Heart right ventricle (tissue), 16 donors: Measurements from ENCODE around the gene IFNA6. TPM values are rescaled to one million over a fixed set of nuclear protein-coding genes. Genes with fewer than 3 reads are reported as not detected.
A peak's percentile ranks its signal among the peaks of the same experiment; 100 is the strongest.

Experiments used
- ATAC-seq, 8 donors: fragments of 200-7000 bp; cut with Tn5 transposase; one replicate each; pipeline ENCODE4 v1.9.1; 2020; ENCODE audit warnings: mild to moderate bottlenecking in 8 of 8, moderate library complexity in 8 of 8, moderate number of reproducible peaks in 1 of 8
- DNase-seq, 2 donors: peaks; one replicate each; pipeline ENCODE4 v3.0.0-alpha.2; 2020
- H3K27ac ChIP-seq, 10 donors: fragments of 200-600 bp; sonication (generic) in 2 of 10; one replicate each; pipeline versions ENCODE4 v1.5.0 to v1.8.0; 2020 to 2022; ENCODE audit warnings: mild to moderate bottlenecking in 3 of 10
- H3K27me3 ChIP-seq, 7 donors: fragments of 200-600 bp; one replicate each; pipeline ENCODE4 v1.8.0; 2021 to 2022; ENCODE audit warnings: mild to moderate bottlenecking in 2 of 7
- H3K36me3 ChIP-seq, 9 donors: fragments of 200-600 bp; sonication (generic) in 1 of 9; one replicate each; pipeline versions ENCODE4 v1.5.0 to v1.8.0; 2020 to 2022; ENCODE audit warnings: mild to moderate bottlenecking in 2 of 9
- H3K4me1 ChIP-seq, 9 donors: fragments of 200-600 bp; sonication (generic) in 1 of 9; one replicate each; pipeline versions ENCODE4 v1.5.0 to v1.8.0; 2020 to 2022; ENCODE audit warnings: mild to moderate bottlenecking in 4 of 9
- H3K4me3 ChIP-seq, 10 donors: fragments of 200-600 bp; sonication (generic) in 2 of 10; one replicate each; pipeline versions ENCODE4 v1.5.0 to v1.8.0; 2020 to 2022; ENCODE audit warnings: mild to moderate bottlenecking in 7 of 10, moderate library complexity in 2 of 10
- H3K9me3 ChIP-seq, 11 donors: fragments of 200-600 bp in 10 of 11; sonication (generic) in 2 of 11; one replicate each; pipeline versions ENCODE4 v1.5.0 to v1.8.0; 2013 to 2022; ENCODE audit warnings: mild to moderate bottlenecking in 2 of 11, control low read depth in 1 of 11, moderate library complexity in 1 of 11
- WGBS, 2 donors: extraction: QIAGEN DNeasy Blood & Tissue Kit; methylation state at CpG; one replicate each; pipeline ENCODE4 v1.1.7; 2013; ENCODE audit warnings: inconsistent platforms in 1 of 2; 5-methylcytosine and 5-hydroxymethylcytosine counted together
- intact Hi-C, 10 donors: fragments of 100-400 bp; cut with DNase I; formaldehyde crosslinking; loops; one replicate each; pipeline versions ENCODE4 v1.11.1 to v1.14.2; 2022
- long read RNA-seq, 3 donors: library from polyadenylated mRNA; unstranded; transcript quantifications; one replicate each; pipeline ENCODE4 v2.0.0, GENCODE V29; 2020 to 2021
- polyA plus RNA-seq, 2 donors: library from polyadenylated mRNA; stranded (reverse); fragments of 200-250 nt; gene quantifications; one replicate each; pipeline ENCODE4 v1.2.3, GENCODE V29; 2013
- total RNA-seq, 10 donors: library from RNA; stranded (reverse); fragmentation: NEBNext Ultra II Directional in 3 of 10; extraction: Animal tissue kit (Norgen Biotek cat#: 25700) in 3 of 10; gene quantifications; one replicate each; pipeline versions ENCODE4 v1.2.1 to v1.2.4, GENCODE V29; 2021 to 2023
- TF ChIP-seq, protein P1 (sequence below), 9 donors: fragments of 200-600 bp; sonication (generic) in 2 of 9; IDR thresholded peaks; one replicate each; pipeline versions ENCODE4 v1.5.0 to v1.8.0; 2021 to 2022; ENCODE audit warnings: antibody characterized with exemption in 9 of 9, mild to moderate bottlenecking in 5 of 9, moderate library complexity in 1 of 9
- donor health status: Arrhythmogenic right ventricular cardiomyopathy.
- donor health status: ischemic (EF 13 %, LVEDD 7.1; RV severe dilation, severe dysfunction).
- donor health status: healthy with polysubstance abuse.
- donor health status: DM: no; HTN: yes; CAD: no.
- donor health status: DM: no; HTN: no; CAD: no.
- donor health status: ischemic (EF 25% LVEDD 6.9; RV normal size, moderate dysfunction).
- donor health status: ischemic (EF 25% LVEDD 5.7; RV mildly dilated, moderate dysfunction).
- donor health status: healthy.
- donor health status: DM: yes; HTN: yes; CAD: no.
- donor health status: Ischemic cardiomyopathy.
- donor health status: ischemic (EF 35%, LVEDD 5.7; RV mildly dilated, moderate dysfunction).
- donor health status: nonischemic (EF 11% LVEDD 7.7; RV severe dilation, severe dysfunction).
- donor health status: DM: yes; HTN: yes; CAD: no.
- donor health status: PGD.
- donor health status: ischemic (EF 29% LVEDD 5.4; RV normal size, mild dysfunction).
- donor health status: nonischemic (EF 23%, LVEDD 6.1; RV moderate dilation, normal function).

Gene IFNA6
- total RNA-seq (not detected), polyA plus RNA-seq (not detected)
- long read RNA-seq, donor 1, result 0 reads
- long read RNA-seq, donor 2, result 0 reads
- long read RNA-seq, donor 3, result 0 reads

- TF ChIP-seq, protein P1, sequence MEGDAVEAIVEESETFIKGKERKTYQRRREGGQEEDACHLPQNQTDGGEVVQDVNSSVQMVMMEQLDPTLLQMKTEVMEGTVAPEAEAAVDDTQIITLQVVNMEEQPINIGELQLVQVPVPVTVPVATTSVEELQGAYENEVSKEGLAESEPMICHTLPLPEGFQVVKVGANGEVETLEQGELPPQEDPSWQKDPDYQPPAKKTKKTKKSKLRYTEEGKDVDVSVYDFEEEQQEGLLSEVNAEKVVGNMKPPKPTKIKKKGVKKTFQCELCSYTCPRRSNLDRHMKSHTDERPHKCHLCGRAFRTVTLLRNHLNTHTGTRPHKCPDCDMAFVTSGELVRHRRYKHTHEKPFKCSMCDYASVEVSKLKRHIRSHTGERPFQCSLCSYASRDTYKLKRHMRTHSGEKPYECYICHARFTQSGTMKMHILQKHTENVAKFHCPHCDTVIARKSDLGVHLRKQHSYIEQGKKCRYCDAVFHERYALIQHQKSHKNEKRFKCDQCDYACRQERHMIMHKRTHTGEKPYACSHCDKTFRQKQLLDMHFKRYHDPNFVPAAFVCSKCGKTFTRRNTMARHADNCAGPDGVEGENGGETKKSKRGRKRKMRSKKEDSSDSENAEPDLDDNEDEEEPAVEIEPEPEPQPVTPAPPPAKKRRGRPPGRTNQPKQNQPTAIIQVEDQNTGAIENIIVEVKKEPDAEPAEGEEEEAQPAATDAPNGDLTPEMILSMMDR (IDR thresholded peaks at IDR 0.05), result no peak
- DNase-seq, result no peak
These were observed at the start of gene IFNA6 for GRCh38 chr9:21350787-21351186. IFNA6 (minus strand) TSS chr9:21350887; CDS start chr9:21350887, 0 bp downstream.

GRCh38 chr9:21399956-21400355 lies 49.3 kb upstream of the IFNA6 start:
- H3K27me3 ChIP-seq, result peaks cover 0 to 98% (median 81%) of the 10 kb centered on the region in 7 donors
- H3K36me3 ChIP-seq, result no peaks in the 10 kb centered on the region
- H3K27ac ChIP-seq, result no peak overlapping the region
- ATAC-seq, result no peak
- no peaks in the 10 kb centered on the region for H3K9me3 ChIP-seq
- TF ChIP-seq, protein P1 (IDR thresholded peaks at IDR 0.05), result no peak
- intact Hi-C loops, result loop anchor here in 5 of 10 donors (5.0 kb wide), 2 partner anchors 73 to 78 kb away; no protein-coding TSS in a partner anchor
- H3K4me1 ChIP-seq, result peaks cover 0 to 25% (median 15%) of the 10 kb centered on the region in 9 donors
- H3K4me3 ChIP-seq, result no peak overlapping the region
- WGBS, 2 donors, result 34 to 38% methylated on average over 3 of the region's 3 CpGs
- DNase-seq, result no peak

More at GRCh38 chr9:21350787-21351186, at the start of gene IFNA6:
- H3K4me1 ChIP-seq, result no peaks in the 10 kb centered on the region
- no peaks in the 10 kb centered on the region for H3K36me3 ChIP-seq
- ATAC-seq, result no peak
- intact Hi-C loops, result no loop called here
- H3K4me3 ChIP-seq, result no peak within 1 kb of the TSS
- 89 to 91% methylated on average over 1 of the region's 1 CpG for WGBS, 2 donors
- H3K9me3 ChIP-seq, result peaks cover 0 to 3% (median 0%) of the 10 kb centered on the region in 11 donors
- H3K27ac ChIP-seq, result no peak within 1 kb of the TSS
- peaks cover 0 to 39% (median 24%) of the 10 kb centered on the region in 7 donors for H3K27me3 ChIP-seq

GRCh38 chr9:21398955-21399489 lies 48.3 kb upstream of the IFNA6 start:
- Histone ChIP-seq H3K36me3 (no peaks in the 10 kb centered on the region), H3K4me3 (no peak overlapping the region), H3K27me3 (peaks cover 0 to 98% (median 85%) of the 10 kb centered on the region in 7 donors), H3K9me3 (no peaks in the 10 kb centered on the region), H3K4me1 (peaks cover 0 to 25% (median 15%) of the 10 kb centered on the region in 9 donors), H3K27ac (no peak overlapping the region)
- DNase-seq (no peak), ATAC-seq (no peak)
- intact Hi-C loops, result loop anchor here in 5 of 10 donors (5.0 kb wide), 2 partner anchors 72 to 77 kb away; no protein-coding TSS in a partner anchor
- TF ChIP-seq, protein P1 (IDR thresholded peaks at IDR 0.05), result no peak
- WGBS, 2 donors, result 68 to 82% methylated on average over 5 of the region's 5 CpGs

GRCh38 chr9:21395778-21396717 lies 45.4 kb upstream of the IFNA6 start:
- 6 to 7% methylated on average over 40 of the region's 40 CpGs for WGBS, 2 donors
- intact Hi-C loops, result loop anchor here in 8 of 10 donors (2.0 to 5.0 kb wide), 4 partner anchors 69 to 77 kb away; no protein-coding TSS in a partner anchor

More at GRCh38 chr9:21395778-21396717, 45.4 kb upstream of the IFNA6 start:
- peak; percentile 29 to 57 for DNase-seq
- ATAC-seq, result peak; percentile 43 to 81 (median 71)
- H3K36me3 ChIP-seq, result no peaks in the 10 kb centered on the region
- TF ChIP-seq, protein P1 (IDR thresholded peaks at IDR 0.05), result peak; percentile 40 to 90 (median 81)
- peaks cover 0 to 11% (median 5%) of the 10 kb centered on the region in 9 donors for H3K4me1 ChIP-seq
- no peak overlapping the region for H3K27ac ChIP-seq
- peak overlapping the region in 9 of 10 donors; percentile 33 to 62 (median 55) for H3K4me3 ChIP-seq
- peaks cover 0 to 98% (median 79%) of the 10 kb centered on the region in 7 donors for H3K27me3 ChIP-seq
- no peaks in the 10 kb centered on the region for H3K9me3 ChIP-seq
